GM18907 (cell line): ENCODE measurements around the gene FHIT.

Experiments used
- ATAC-seq: cut with Tn5 transposase; IDR thresholded peaks from one replicate; pipeline ENCODE4 v1.9.1; 2021; ENCODE audit warnings: mild to moderate bottlenecking, moderate library complexity; ENCODE audit not compliant: unreplicated experiment

The FHIT gene

DNA sequence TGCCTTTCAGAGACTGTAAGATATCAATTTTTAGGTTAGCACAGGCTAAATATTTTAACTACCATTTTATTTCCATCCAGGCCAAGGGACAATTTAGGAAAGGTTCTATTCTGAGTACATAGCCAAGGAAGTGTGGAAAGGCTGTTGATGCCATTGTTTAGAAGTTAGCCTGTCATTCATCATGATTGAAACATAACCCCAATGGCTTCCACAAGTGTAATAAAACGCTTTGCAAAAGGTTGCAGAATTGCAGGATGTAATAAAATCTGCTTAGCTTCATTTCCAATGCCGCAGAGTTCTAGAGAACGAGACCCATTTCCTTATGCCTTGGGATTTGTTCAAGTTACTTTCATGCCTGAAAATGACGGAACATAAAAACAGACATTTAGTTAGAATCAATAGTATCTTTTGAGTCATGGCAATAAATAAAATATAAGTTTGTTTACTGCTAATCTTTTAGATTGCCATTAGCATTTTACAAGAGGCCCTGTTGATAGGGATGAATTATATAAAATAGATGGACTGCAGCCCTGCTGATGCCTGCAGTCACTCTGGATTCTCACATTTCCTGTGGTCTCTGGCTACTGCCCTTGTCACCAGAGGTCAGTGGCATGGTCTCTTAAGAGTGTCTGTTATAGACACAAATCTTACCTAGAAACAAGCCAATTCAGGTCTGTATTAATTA, 1523.2 kb downstream of the FHIT start:
- ATAC-seq: no peak

DNA sequence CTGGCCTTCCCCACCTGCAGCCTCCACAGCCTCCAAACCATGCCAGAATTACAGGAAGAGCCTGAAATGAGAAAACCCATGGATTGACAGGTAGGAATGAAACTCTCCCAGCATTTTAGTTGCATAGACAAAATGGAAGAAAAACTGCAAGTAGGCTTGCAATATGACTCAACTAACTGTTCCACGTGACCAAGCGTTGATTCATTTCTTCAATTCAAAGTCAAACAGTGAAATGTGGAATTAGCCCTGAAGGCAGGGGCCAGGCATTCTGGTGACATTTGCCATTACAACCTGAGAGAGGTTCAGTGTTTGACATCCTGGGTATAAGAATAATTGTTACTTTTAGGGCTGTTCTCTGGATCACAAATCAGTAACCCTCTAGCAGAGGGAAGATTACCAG, 1525.0 kb downstream of the FHIT start:
- no peak for ATAC-seq

DNA sequence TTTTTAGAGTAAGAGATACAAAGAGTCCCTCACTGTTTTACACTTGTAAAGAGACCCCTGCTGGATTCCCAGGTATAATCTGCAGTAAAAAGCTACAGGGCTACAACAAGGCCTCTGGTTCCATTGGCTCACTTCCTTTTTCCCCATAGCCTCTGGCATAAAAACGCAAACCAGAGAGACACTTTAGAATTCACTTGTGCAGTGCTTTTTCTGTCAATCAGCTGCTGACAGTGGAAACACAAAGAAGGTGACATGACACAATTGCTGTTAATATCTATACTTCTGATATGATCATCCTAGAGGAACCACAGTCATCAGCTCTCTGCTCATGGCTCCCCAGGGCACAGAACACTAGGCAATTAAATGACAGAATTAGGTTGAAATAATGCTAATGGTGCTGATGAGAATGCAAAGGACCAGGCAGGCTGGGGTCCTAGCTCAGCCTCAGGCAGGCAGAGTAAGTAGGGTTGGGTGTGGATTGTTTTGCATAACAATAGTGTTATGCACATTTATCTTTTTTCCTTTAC, 1533.5 kb downstream of the FHIT start:
- no peak for ATAC-seq

DNA sequence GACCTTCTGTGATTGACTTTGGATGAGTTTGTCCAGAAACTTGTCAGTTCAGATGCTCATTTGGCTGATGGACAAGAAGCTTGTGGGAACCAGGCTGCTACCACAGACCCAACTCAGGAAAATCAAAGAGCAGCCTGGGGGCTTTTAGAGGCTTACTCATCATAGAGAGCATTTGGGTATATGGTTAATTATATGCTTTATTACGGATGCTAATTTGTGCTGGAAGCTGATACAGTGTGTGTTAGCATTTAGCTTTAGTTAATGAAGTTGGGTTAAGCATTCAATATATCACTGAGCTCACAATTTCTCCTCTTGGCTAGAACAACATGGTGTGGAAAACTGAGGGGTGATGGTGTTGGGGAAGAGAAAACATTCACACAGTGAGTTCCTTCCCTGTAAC, 1537.2 kb downstream of the FHIT start:
- no peak for ATAC-seq

DNA sequence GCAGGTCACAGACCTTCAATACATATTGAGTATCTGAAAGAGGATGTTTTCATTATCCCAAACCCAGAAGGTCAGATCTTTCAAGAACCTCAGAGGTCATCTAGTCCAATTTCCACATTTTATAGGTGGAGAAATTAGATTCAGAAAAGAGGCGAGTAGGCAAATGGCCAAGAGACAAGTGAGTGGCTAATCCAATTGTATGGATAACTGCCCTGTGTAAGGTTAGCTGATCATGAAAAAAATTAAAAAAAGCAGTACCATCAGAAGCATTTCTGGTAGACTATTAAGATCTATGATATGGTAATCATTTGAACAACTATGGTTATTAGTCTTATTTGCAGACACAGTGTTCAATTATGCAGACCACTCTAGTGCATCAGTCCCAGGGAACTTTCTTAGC, 1540.7 kb downstream of the FHIT start:
- no peak for ATAC-seq

DNA sequence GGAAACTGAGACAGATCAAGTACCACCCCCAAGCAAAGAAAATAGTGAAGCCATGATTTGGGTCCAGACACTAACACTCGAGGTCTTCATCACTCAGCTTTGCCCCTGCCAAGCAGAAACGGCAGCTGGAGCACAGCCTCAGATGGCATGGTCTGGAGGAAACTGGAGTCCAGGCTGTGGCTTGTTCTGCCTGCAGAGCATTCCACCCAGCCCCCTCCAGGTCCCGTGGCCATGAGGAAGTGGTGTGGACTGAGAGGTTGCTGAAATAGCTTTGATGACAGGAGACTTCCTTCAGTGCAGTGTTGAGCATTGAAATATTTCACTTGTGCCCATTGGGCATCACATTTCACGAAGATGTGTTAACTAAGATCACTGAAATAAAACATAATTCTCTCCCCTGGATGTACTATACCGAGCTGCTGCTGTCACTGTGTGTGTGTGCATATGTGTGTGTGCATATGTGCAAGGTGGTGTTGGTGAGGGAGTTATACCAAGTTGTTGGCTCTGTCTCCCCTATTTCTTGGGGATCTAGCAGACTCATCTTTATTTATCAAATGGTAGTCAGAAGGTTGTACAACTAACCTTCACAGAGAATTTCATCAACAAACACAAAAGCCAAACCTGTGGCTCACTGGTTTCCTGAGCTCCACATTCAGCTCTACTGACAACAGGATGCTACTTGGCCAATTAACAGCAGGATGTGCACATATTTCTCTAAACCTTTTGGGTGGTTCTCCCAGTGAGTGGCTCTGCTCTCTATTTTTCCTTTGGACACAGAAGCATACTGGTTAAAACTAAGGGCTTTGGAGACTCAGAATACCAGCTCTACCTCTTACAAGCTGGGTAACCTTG, 1541.3 kb downstream of the FHIT start:
- no peak for ATAC-seq

DNA sequence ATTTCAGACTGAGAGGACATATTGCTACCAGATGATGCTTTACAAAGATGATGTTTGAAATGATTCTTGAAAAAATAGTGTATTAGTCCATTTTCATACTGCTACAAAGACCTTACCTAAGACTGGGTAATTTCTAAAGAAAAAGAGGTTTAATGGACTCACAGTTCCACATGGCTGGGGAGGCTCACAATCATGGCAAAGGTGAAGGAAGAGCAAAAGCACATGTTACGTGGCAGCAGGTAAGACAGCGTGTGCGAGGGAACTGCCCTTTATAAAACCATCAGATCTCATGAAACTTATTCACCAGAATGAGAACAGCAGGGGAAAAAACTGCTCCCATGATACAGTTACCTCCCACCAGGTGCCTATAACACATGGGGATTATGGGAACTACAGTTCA, 1543.0 kb downstream of the FHIT start:
- ATAC-seq: no peak

DNA sequence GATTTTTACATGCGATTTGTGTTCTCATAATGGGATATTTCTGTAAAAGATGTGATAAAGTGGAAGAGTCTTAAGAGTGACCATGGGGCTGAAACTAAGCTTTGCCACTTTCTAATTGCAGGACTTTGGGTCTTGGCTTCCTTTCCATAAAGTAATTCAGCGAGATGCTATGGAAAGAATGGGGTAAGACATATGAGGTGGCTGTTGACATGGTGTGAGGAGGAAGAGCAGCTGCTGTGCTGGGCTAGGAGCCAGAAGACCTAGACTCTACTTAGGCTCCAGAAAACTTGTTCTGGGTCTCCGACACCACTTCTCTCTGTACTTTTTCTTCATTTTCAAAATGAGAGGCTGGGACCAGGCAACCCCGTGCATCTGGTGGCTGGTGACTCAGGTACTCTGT, 1547.0 kb downstream of the FHIT start:
- no peak for ATAC-seq

DNA sequence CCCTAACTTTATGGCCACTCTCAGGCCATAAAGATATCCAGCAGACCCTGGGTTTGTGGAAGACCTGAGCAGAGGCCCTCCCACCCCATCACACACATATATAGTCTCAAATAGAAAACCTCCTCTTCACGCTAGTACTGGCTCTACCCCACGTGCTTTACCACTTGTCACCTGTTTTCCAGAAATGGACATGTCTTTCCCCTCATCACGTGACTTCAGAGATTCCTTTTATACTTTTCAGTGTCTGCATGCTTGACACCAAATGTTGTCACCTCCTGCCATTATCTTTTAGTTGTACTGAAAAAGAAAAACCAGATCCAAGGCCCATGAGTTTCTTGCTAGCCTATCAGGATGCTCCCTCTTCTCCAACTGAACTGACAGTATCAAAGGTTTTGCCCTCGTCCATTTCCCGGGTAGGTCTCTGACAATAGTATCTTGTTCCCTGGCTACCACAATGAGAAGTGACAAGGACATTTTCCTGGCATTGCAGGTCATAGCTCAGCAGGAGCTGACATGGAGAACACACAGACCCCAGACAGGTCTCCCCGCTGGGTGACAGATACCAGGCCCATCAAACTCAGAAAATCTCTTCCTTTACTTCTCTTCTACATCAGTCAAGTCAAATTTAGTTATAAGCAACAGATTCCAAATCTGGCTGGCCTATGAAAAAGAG, 1551.5 kb downstream of the FHIT start:
- ATAC-seq: no peak
